ENCODE data around the gene VWA8.

VWA8 gene

GRCh38 chr13:41706152-41706551 lies 254.8 kb downstream of the VWA8 start:
- no peak for ATAC-seq
- TF ChIP-seq TSHZ2 (CRISPR knock-in tag; IDR thresholded peaks at IDR 0.05) (no peak), ZFP3 (CRISPR knock-in tag; IDR thresholded peaks at IDR 0.05) (no peak), ISL1 (CRISPR knock-in tag; IDR thresholded peaks at IDR 0.05) (no peak), SNAI2 (CRISPR knock-in tag; IDR thresholded peaks at IDR 0.05) (no peak), ZFP30 (CRISPR knock-in tag; IDR thresholded peaks at IDR 0.05) (no peak), OSR1 (CRISPR knock-in tag; IDR thresholded peaks at IDR 0.05) (no peak), ZC3H10 (CRISPR knock-in tag; IDR thresholded peaks at IDR 0.05) (no peak), ARNTL (CRISPR knock-in tag; IDR thresholded peaks at IDR 0.05; ENCODE audit: borderline replicate concordance, low read depth) (no peak), ZNF70 (CRISPR knock-in tag; IDR thresholded peaks at IDR 0.05) (no peak), PPARA (CRISPR knock-in tag; IDR thresholded peaks at IDR 0.05; ENCODE audit: borderline replicate concordance) (no peak), RARB (CRISPR knock-in tag; IDR thresholded peaks at IDR 0.05) (no peak), CSDC2 (CRISPR knock-in tag; IDR thresholded peaks at IDR 0.05) (no peak), ZNF8 (CRISPR knock-in tag; IDR thresholded peaks at IDR 0.05) (no peak), TCF4 (CRISPR knock-in tag; IDR thresholded peaks at IDR 0.05; ENCODE audit: borderline replicate concordance) (no peak)
- TF ChIP-seq, protein P1, sequence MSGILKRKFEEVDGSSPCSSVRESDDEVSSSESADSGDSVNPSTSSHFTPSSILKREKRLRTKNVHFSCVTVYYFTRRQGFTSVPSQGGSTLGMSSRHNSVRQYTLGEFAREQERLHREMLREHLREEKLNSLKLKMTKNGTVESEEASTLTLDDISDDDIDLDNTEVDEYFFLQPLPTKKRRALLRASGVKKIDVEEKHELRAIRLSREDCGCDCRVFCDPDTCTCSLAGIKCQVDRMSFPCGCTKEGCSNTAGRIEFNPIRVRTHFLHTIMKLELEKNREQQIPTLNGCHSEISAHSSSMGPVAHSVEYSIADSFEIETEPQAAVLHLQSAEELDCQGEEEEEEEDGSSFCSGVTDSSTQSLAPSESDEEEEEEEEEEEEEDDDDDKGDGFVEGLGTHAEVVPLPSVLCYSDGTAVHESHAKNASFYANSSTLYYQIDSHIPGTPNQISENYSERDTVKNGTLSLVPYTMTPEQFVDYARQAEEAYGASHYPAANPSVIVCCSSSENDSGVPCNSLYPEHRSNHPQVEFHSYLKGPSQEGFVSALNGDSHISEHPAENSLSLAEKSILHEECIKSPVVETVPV (CRISPR knock-in tag; IDR thresholded peaks at IDR 0.05) = no peak
- TF ChIP-seq, protein P2, sequence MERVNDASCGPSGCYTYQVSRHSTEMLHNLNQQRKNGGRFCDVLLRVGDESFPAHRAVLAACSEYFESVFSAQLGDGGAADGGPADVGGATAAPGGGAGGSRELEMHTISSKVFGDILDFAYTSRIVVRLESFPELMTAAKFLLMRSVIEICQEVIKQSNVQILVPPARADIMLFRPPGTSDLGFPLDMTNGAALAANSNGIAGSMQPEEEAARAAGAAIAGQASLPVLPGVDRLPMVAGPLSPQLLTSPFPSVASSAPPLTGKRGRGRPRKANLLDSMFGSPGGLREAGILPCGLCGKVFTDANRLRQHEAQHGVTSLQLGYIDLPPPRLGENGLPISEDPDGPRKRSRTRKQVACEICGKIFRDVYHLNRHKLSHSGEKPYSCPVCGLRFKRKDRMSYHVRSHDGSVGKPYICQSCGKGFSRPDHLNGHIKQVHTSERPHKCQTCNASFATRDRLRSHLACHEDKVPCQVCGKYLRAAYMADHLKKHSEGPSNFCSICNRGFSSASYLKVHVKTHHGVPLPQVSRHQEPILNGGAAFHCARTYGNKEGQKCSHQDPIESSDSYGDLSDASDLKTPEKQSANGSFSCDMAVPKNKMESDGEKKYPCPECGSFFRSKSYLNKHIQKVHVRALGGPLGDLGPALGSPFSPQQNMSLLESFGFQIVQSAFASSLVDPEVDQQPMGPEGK (CRISPR knock-in tag; IDR thresholded peaks at IDR 0.05; ENCODE audit: borderline replicate concordance) = no peak

DNA sequence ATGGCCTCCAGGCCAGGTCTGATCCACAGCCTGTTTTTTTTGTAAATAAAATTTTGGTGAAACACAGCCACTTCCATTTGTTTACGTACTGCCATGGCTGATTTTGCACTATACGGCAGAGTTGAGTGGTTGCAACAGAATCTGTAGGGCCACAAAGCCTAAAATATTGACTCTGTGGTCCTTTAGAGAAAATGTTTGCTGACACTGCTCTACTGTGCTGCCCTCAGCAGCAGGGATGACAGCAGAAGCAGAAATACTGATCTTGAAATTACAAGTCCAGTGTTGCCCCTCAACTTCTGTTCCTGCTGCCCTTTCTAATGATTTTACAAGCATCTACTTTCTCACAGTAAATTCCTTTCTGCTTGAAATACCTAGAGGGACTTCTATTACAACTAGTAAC lies 258.4 kb downstream of the VWA8 start:
- ATAC-seq = no peak
- TF ChIP-seq PPARA (CRISPR knock-in tag; IDR thresholded peaks at IDR 0.05; ENCODE audit: borderline replicate concordance) (no peak), RARB (CRISPR knock-in tag; IDR thresholded peaks at IDR 0.05) (no peak), ZNF70 (CRISPR knock-in tag; IDR thresholded peaks at IDR 0.05) (no peak), OSR1 (CRISPR knock-in tag; IDR thresholded peaks at IDR 0.05) (no peak), ZNF565 (CRISPR knock-in tag; conservative IDR thresholded peaks at IDR 0.05; ENCODE audit: low read depth) (no peak), CREB5 (CRISPR knock-in tag; IDR thresholded peaks at IDR 0.05; ENCODE audit: low read depth) (no peak), CSDC2 (CRISPR knock-in tag; IDR thresholded peaks at IDR 0.05) (no peak), ESRRG (CRISPR knock-in tag; IDR thresholded peaks at IDR 0.05) (no peak), POU6F1 (CRISPR knock-in tag; IDR thresholded peaks at IDR 0.05; ENCODE audit: borderline replicate concordance, low read depth) (no peak), ISL1 (CRISPR knock-in tag; IDR thresholded peaks at IDR 0.05) (no peak), ZC3H10 (CRISPR knock-in tag; IDR thresholded peaks at IDR 0.05) (no peak), ARNTL (CRISPR knock-in tag; IDR thresholded peaks at IDR 0.05; ENCODE audit: borderline replicate concordance, low read depth) (no peak), ZFP30 (CRISPR knock-in tag; IDR thresholded peaks at IDR 0.05) (no peak), SNAI2 (CRISPR knock-in tag; IDR thresholded peaks at IDR 0.05) (no peak), ZFP3 (CRISPR knock-in tag; IDR thresholded peaks at IDR 0.05) (no peak), GLIS3 (CRISPR knock-in tag; IDR thresholded peaks at IDR 0.05) (no peak), TSHZ2 (CRISPR knock-in tag; IDR thresholded peaks at IDR 0.05) (no peak), BACH2 (CRISPR knock-in tag; IDR thresholded peaks at IDR 0.05; ENCODE audit: borderline replicate concordance) (no peak)
- TF ChIP-seq, protein P2 (CRISPR knock-in tag; IDR thresholded peaks at IDR 0.05; ENCODE audit: borderline replicate concordance) = no peak
- TF ChIP-seq, protein P1 (CRISPR knock-in tag; IDR thresholded peaks at IDR 0.05) = no peak
